Large intestine (tissue), 3 donors: Measurements from ENCODE around the gene AGXT2. TPM values are rescaled to one million over a fixed set of nuclear protein-coding genes. Genes with fewer than 3 reads are reported as not detected.

Experiments
- DNase-seq, 2 donors: peaks; one replicate each; pipeline versions ENCODE4 v3.0.0 to v3.0.0-alpha.2; 2013
- H3K27ac ChIP-seq: one replicate; pipeline ENCODE4 v1.5.1; 2013; ENCODE audit warnings: low read length
- H3K27me3 ChIP-seq: 2 replicates; pipeline ENCODE4 v1.6.1; 2013; ENCODE audit warnings: low read length; ENCODE audit not compliant: control insufficient read depth, insufficient read depth
- H3K36me3 ChIP-seq: 2 replicates; pipeline ENCODE4 v1.6.1; 2013; ENCODE audit warnings: low read length; ENCODE audit not compliant: control insufficient read depth, insufficient read depth
- H3K4me1 ChIP-seq: one replicate; pipeline ENCODE4 v1.6.1; 2013; ENCODE audit warnings: low read length; ENCODE audit not compliant: control insufficient read depth, insufficient read depth
- H3K4me3 ChIP-seq: one replicate; pipeline ENCODE4 v1.5.1; 2013; ENCODE audit warnings: low read length
- H3K9me3 ChIP-seq: one replicate; pipeline ENCODE4 v1.6.1; 2013; ENCODE audit warnings: mild to moderate bottlenecking, low read depth, low read length, moderate library complexity; ENCODE audit not compliant: control insufficient read depth
- WGBS: methylation state at CpG from one replicate; pipeline ENCODE4 v1.1.5; 2013; ENCODE audit warnings: low lambda C conversion rate; ENCODE audit not compliant: insufficient coverage; 5-methylcytosine and 5-hydroxymethylcytosine counted together
- polyA plus RNA-seq: library from polyadenylated mRNA; unstranded; fragments of 120-200 nt; gene quantifications from one replicate; pipeline ENCODE4 v1.2.1, GENCODE V29; 2013

AGXT2 gene
- polyA plus RNA-seq, 1 donor, result 33.8 TPM

DNA sequence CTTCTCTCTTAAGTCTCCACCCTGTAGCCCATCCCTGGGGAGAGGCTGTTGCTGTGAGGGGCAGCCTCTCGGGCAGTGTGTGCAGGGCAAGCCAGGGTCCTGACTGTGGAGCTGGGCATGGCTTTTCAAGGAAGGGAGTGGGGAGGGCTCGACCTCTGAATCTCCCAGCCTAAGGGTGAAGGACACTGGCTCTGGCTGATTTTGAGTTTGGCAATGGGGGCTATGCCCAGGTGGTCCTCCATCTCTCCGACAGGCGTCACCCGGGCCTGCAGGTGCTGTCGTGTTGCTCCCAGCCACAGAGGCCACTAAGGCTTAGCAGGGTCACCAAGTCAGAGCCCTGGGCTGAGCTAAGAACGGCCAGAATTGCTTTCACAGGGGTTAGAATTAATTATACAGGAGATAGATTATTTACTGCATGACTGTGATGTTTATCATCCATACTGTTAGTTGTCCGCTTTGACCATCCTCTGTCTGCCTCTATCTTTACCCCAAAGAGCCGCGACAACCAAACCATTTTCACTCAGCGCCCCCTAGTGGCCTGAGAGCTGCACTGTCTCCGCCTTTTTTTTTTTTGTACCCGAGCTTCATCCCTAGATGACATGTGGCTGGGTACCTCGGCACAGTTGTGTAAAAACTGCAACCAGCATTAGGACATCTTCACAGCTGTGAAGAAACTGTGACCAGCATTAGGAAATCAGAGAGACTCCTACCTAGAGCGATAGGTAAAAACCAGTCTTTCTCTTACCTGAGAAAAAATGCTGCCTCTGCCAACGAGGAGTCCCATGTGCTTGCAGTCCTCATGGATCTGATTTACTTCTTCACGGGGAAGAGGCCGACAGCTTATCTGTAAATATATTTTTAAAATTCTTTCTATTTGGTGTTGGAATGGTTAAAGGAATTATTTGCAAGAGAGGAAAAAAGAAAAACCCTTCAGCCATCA, 44.5 kb downstream of the AGXT2 start:
- Histone ChIP-seq H3K27ac (no peak overlapping the region), H3K4me1 (no peaks in the 10 kb centered on the region), H3K27me3 (no peaks in the 10 kb centered on the region), H3K36me3 (peaks cover 4% of the 10 kb centered on the region), H3K9me3 (no peaks in the 10 kb centered on the region), H3K4me3 (no peak overlapping the region)
- peak; percentile 10 to 31 for DNase-seq
- no CpG with 5 or more reads among the region's 18 CpGs for WGBS

DNA sequence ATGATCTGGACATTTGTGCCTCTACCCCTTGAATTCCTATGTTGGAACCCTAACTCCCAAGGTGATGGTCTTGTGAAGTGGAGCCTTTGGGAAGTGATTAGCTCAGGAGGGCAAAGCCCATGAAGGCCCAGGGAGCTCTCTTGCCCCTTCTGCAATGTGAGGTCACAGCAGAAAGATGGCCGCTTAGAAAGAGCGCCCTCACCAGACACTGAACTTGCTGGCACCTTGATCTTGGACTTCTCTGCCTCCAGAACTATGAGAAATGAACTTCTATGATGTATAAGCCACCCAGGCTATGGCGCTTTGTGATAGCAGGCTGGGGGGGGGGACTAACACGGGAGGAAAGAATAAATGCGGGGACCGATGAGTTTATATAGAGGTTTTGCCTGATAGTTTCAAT, 45.3 kb downstream of the AGXT2 start:
- H3K27ac ChIP-seq, result no peak overlapping the region
- no peaks in the 10 kb centered on the region for H3K27me3 ChIP-seq
- no peak for DNase-seq
- no peaks in the 10 kb centered on the region for H3K4me1 ChIP-seq
- H3K4me3 ChIP-seq, result no peak overlapping the region
- H3K36me3 ChIP-seq, result peaks cover 4% of the 10 kb centered on the region
- H3K9me3 ChIP-seq, result no peaks in the 10 kb centered on the region
- 100% methylated on average over 2 of the region's 6 CpGs for WGBS

DNA sequence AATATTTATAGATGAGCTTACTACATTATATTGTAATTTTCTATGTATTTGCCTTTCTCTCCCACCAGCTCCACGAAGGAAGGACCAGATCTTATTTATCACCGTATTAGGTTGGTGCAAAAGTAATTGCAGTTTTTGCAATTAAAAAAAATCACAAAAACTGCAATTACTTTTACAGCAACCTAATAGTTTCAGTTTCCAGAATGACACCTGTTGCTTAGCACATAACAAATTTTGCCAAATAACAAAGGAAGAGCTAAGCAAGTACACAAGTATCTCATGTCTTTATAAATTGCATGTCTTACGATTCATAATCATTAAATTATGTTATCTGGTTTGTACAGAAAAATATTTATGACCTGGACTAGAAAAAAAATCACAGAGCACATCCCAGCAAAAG, 45.9 kb downstream of the AGXT2 start:
- no peak overlapping the region for H3K4me3 ChIP-seq
- no peak overlapping the region for H3K27ac ChIP-seq
- H3K4me1 ChIP-seq, result no peaks in the 10 kb centered on the region
- peaks cover 4% of the 10 kb centered on the region for H3K36me3 ChIP-seq
- no peaks in the 10 kb centered on the region for H3K9me3 ChIP-seq
- H3K27me3 ChIP-seq, result no peaks in the 10 kb centered on the region
- DNase-seq, result no peak
- 100% methylated on average over 2 of the region's 3 CpGs for WGBS

DNA sequence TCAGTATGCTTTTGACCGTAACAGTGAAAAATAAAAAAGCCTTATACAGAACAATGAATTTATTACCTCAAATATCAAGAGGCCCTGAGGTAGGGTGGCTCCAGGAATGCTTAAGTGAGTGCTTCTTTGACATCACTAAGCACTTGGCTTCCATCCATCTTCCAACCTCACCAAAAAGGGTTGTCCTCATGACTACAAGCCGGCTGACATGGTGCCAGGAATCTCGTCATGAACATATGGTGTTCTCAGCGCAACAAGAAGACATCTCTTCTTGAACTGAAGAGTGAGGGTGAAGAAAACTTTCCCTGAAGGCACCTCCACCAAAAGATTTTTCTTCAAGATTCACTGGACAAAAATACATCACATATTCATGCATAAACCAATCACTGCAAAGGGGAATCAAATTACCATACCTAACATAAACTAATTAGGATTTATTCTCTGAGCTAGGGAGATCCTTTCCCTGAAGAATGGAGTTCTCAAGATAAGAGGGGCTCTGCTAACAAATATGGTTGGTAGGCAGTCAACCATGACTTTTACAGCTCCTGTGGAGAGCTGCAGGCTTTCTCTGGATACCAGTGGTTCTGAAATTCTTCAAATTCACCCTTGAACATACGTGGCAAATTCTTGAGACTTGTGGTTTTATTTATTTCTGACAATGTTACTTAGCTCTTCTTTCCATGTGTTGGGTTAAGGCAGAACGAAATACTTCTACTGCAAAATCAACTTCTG, 49.5 kb downstream of the AGXT2 start:
- 57% methylated on average over 1 of the region's 6 CpGs for WGBS
- Histone ChIP-seq H3K27me3 (no peaks in the 10 kb centered on the region), H3K4me1 (no peaks in the 10 kb centered on the region), H3K36me3 (peaks cover 4% of the 10 kb centered on the region), H3K9me3 (no peaks in the 10 kb centered on the region), H3K4me3 (no peak overlapping the region), H3K27ac (no peak overlapping the region)
- no peak for DNase-seq

DNA sequence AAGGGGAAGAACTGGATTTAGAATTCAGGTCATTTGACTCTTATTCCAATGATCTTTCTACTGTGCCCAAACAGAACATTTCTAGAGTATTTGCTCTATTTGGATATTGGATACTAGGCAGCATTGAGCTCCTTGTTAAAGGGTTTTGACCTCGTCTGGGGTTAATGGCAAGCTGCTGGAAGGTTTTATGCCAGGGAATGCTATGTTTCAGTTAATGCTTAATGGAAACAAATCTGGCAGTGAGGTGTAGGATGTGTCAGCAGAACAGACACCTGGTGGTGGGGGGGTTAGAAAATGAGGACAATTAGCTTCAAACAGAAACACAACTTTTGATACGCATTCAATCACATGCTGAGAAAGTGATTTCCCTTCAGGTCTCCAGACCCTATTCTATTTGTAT, 51.5 kb downstream of the AGXT2 start:
- Histone ChIP-seq H3K4me3 (no peak overlapping the region), H3K27ac (no peak overlapping the region), H3K4me1 (no peaks in the 10 kb centered on the region), H3K9me3 (no peaks in the 10 kb centered on the region), H3K36me3 (no peaks in the 10 kb centered on the region), H3K27me3 (no peaks in the 10 kb centered on the region)
- WGBS, result no CpG with 5 or more reads among the region's 2 CpGs
- no peak for DNase-seq

DNA sequence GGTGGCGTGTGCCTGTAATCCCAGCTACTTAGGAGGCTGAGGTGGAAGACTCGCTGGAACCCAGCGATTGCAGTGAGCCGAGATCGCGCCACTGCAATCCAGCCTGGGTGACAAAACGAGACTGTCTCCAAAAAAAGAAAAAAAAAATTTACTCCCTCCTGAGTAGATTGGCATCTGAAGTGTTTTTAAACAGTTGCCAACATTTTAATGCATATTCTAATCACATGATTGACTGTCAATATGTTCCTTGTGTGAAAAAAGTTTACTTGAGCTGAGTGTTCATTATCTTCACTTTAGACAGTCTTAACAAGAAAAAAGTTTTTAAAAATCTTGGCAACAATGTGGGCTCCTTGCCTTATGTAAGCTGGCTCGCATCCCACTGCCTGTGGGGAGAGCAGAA, 53.8 kb downstream of the AGXT2 start:
- Histone ChIP-seq H3K27me3 (no peaks in the 10 kb centered on the region), H3K27ac (no peak overlapping the region), H3K9me3 (no peaks in the 10 kb centered on the region), H3K4me3 (no peak overlapping the region), H3K36me3 (no peaks in the 10 kb centered on the region), H3K4me1 (no peaks in the 10 kb centered on the region)
- no peak for DNase-seq
- 100% methylated on average over 1 of the region's 8 CpGs for WGBS

DNA sequence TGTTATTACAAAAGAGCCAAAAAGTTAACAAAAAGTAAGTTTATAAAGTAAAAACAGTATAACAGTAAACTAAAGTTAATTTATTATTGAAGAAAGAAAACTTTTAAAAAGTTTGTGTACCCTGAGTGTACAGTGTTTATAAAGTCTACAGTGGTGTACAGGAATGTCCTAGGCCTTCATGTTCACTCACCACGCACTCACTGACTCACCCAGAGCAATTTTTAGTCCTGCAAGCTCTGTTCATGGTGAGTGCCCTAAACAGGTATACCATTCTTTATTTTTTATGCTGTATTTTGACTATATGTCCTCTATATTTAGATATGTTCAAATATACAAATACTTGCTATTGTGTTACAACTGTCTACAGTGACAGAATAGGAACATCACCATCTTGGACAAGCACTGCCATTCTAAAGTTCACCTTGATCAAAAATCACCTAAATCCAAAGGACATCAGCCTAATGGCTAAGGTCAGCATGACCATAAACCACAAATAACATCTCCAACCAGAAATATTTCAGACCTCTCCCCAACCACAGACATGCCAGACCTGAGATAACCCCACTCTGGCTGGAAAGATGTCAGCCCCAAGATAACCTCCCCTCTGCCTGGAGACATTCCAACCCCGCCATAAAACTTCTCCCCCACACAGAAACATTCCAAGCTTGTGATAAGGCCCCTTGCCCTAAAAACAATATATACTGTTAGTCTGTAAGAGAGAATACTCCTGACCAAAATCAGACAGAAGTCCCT, 56.1 kb downstream of the AGXT2 start:
- H3K36me3 ChIP-seq, result no peaks in the 10 kb centered on the region

DNA sequence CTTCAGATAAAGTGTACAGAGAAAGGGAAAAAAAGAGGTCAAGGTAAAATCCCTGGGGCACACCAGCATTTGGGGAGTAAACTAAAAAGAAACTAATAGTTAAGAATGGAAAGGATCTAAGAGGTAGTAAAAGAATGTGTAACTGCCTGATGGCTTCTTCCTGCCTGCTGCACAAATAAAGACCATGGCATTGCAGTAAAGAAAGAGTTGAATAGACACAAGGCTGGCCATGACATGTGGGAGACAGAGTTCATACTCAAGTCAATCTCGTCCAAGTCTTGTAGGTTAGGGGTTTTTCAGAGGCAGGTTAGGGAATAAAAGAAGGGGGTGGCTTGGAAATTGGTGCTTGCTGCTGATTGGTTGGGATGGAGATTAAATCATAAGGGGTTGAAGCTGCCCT, 60.8 kb downstream of the AGXT2 start:
- 100% methylated on average over 1 of the region's 1 CpG for WGBS
- Histone ChIP-seq H3K9me3 (peaks cover 7% of the 10 kb centered on the region), H3K4me1 (no peaks in the 10 kb centered on the region), H3K4me3 (no peak overlapping the region), H3K27me3 (no peaks in the 10 kb centered on the region), H3K27ac (no peak overlapping the region), H3K36me3 (no peaks in the 10 kb centered on the region)
- DNase-seq, result no peak

More for the DNA sequence above, 56.1 kb downstream of the AGXT2 start:
- H3K27me3 ChIP-seq, result no peaks in the 10 kb centered on the region
- H3K9me3 ChIP-seq, result peaks cover 2% of the 10 kb centered on the region
- no CpG with 5 or more reads among the region's 2 CpGs for WGBS
- H3K4me3 ChIP-seq, result no peak overlapping the region
- no peak overlapping the region for H3K27ac ChIP-seq
- DNase-seq, result no peak
- no peaks in the 10 kb centered on the region for H3K4me1 ChIP-seq

DNA sequence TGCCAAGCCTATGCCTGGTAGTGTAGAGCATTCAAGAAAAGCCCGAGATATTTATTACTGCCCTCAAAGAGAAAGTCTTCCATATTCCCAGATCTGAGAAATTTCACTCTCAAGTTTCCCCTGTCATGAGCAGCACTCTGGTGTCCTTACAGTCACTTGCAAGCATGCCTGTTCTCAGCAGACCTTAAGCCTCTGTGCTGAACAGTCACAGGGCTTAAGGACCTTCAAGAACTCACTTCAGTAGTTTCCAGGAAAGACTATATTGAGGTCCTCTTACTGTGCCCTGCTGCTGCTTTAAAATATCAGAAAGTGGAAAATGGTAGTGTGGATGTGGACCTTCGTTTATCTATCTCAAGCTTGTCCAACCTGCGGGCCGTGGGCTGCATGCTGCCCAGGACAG, 64.9 kb downstream of the AGXT2 start:
- Histone ChIP-seq H3K36me3 (no peaks in the 10 kb centered on the region), H3K9me3 (peaks cover 7% of the 10 kb centered on the region), H3K27me3 (no peaks in the 10 kb centered on the region), H3K4me3 (no peak overlapping the region), H3K4me1 (no peaks in the 10 kb centered on the region), H3K27ac (no peak overlapping the region)
- no CpG with 5 or more reads among the region's 4 CpGs for WGBS
- no peak for DNase-seq

DNA sequence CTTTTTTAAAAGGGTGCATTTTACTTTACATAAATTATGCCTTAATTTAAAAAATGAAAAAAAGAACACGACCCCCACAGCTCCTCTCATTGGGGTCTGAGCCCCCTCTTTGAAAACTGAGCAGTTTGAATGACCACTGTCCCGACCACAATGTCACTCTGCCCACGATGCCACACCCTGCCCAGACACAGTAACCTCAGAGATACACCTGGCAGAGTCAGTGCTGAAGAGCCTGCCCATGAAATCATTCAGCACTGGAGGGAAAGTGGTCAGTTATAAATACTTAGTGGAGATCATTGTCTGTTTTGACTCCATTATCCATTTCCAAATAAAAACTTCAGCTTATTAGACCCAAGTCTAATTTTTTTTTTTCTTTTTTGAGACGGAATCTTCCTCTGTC, 69.1 kb downstream of the AGXT2 start:
- Histone ChIP-seq H3K4me1 (no peaks in the 10 kb centered on the region), H3K27me3 (no peaks in the 10 kb centered on the region), H3K9me3 (no peaks in the 10 kb centered on the region), H3K36me3 (no peaks in the 10 kb centered on the region), H3K4me3 (no peak overlapping the region), H3K27ac (no peak overlapping the region)
- no CpG with 5 or more reads among the region's 4 CpGs for WGBS
- no peak for DNase-seq
